Spinal cord (tissue), 10 donors: Measurements from ENCODE around the gene SDC4. TPM values are rescaled to one million over a fixed set of nuclear protein-coding genes. Genes with fewer than 3 reads are reported as not detected.

Experiments
- DNase-seq, 6 donors: peaks; one replicate each; pipeline versions ENCODE4 v3.0.0 to v3.0.0-alpha.2; 2013 to 2015; ENCODE audit warnings: low spot score in 6 of 6, low read depth in 4 of 6
- H3K27ac ChIP-seq: one replicate; pipeline ENCODE4 v1.5.1; 2013; ENCODE audit warnings: low read depth, low read length, control low read depth
- H3K27me3 ChIP-seq: one replicate; pipeline ENCODE4 v1.6.1; 2013; ENCODE audit warnings: low read length; ENCODE audit not compliant: control insufficient read depth, insufficient read depth
- H3K36me3 ChIP-seq: one replicate; pipeline ENCODE4 v1.6.1; 2013; ENCODE audit warnings: low read length; ENCODE audit not compliant: control insufficient read depth, insufficient read depth
- H3K4me1 ChIP-seq: one replicate; pipeline ENCODE4 v1.6.1; 2013; ENCODE audit warnings: low read length; ENCODE audit not compliant: control insufficient read depth, insufficient read depth
- H3K4me3 ChIP-seq: one replicate; pipeline ENCODE4 v1.5.1; 2013; ENCODE audit warnings: low read depth, low read length, control low read depth
- H3K9me3 ChIP-seq: one replicate; pipeline ENCODE4 v1.6.1; 2013; ENCODE audit warnings: low read length; ENCODE audit not compliant: control insufficient read depth, insufficient read depth
- WGBS: methylation state at CpG from one replicate; pipeline ENCODE4 v1.1.5; 2013; ENCODE audit warnings: missing lambda C conversion rate; ENCODE audit not compliant: insufficient coverage; 5-methylcytosine and 5-hydroxymethylcytosine counted together
- long read RNA-seq, 4 donors: transcript quantifications; one replicate each; lab custom pipeline, GENCODE V29; 2026
- polyA plus RNA-seq, 2 donors: library from polyadenylated mRNA; unstranded; fragments of 120-200 nt; gene quantifications; one replicate each; pipeline ENCODE4 v1.2.1, GENCODE V29; 2013; ENCODE audit not compliant: insufficient read length in 2 of 2
- total RNA-seq, 2 donors: library from RNA; depleted of rRNA in 1 of 2; stranded (reverse); fragments of 120-200 nt in 1 of 2; fragments of >200 nt in 1 of 2; gene quantifications; one replicate each; pipeline versions ENCODE4 v1.2.3 to v1.2.4, GENCODE V29; 2013 to 2014
- donor health status: healthy.

Gene SDC4
- 10 to 100 TPM; 12.8 to 25.5 TPM for total RNA-seq
- 10 to 100 TPM in 1 of 2 donors, 1 to 10 TPM in 1; 5.6 to 10.6 TPM for polyA plus RNA-seq
- long read RNA-seq, donor 1, partial matches to known transcripts, result 0 of 2 reads
- long read RNA-seq, donor 1, other reads (novel, unspliced or antisense), result 0 of 2 reads
- long read RNA-seq, donor 2, result 0 reads
- long read RNA-seq, donor 3, partial matches to known transcripts, result 0 of 1 reads
- long read RNA-seq, donor 3, other reads (novel, unspliced or antisense), result 0 of 1 reads
- long read RNA-seq, donor 4, transcript SDC4-201 (5 exons, 2,613 nt), result major isoform, 50 of 63 reads
- long read RNA-seq, donor 4, partial matches to known transcripts, result 13 of 63 reads
- long read RNA-seq, donor 4, other reads (novel, unspliced or antisense), result 0 of 63 reads

GRCh38 chr20:45347936-45348778 is at the start of gene SDC4:
TSS of gene SDC4 (minus strand) at chr20:45348424. CDS start at chr20:45348384, 40 bp downstream.
- Histone ChIP-seq H3K4me3 (peak within 1 kb of the TSS; percentile 62), H3K4me1 (peaks cover 17% of the 10 kb centered on the region), H3K36me3 (no peaks in the 10 kb centered on the region), H3K9me3 (no peaks in the 10 kb centered on the region), H3K27me3 (peaks cover 15% of the 10 kb centered on the region), H3K27ac (peak within 1 kb of the TSS; percentile 33)
- DNase-seq, result peak in 1 of 6 donors; percentile 53
- WGBS, result 2% methylated on average over 60 of the region's 77 CpGs

GRCh38 chr20:45395114-45395415 is 46.8 kb upstream of the SDC4 start:
- Histone ChIP-seq H3K27me3 (no peaks in the 10 kb centered on the region), H3K9me3 (peaks cover 3% of the 10 kb centered on the region), H3K27ac (no peak overlapping the region), H3K4me1 (no peaks in the 10 kb centered on the region), H3K4me3 (no peak overlapping the region), H3K36me3 (peaks cover 8% of the 10 kb centered on the region)
- WGBS, result 77% methylated on average over 6 of the region's 7 CpGs
- no peak for DNase-seq

- H3K9me3 ChIP-seq, result no peaks in the 10 kb centered on the region
- H3K4me1 ChIP-seq, result no peaks in the 10 kb centered on the region
- H3K4me3 ChIP-seq, result no peak overlapping the region
- WGBS, result 80% methylated on average over 18 of the region's 21 CpGs
- H3K27me3 ChIP-seq, result no peaks in the 10 kb centered on the region
- no peak for DNase-seq
- H3K36me3 ChIP-seq, result peaks cover 8% of the 10 kb centered on the region
- H3K27ac ChIP-seq, result no peak overlapping the region
Measured at GRCh38 chr20:45394221-45395113, 46.2 kb upstream of the SDC4 start.

- H3K27me3 ChIP-seq, result no peaks in the 10 kb centered on the region
- WGBS, result no CpG with 5 or more reads among the region's 3 CpGs
- H3K4me3 ChIP-seq, result no peak overlapping the region
- DNase-seq, result peak in 1 of 6 donors; percentile 10
- no peaks in the 10 kb centered on the region for H3K4me1 ChIP-seq
- no peak overlapping the region for H3K27ac ChIP-seq
- no peaks in the 10 kb centered on the region for H3K9me3 ChIP-seq
- H3K36me3 ChIP-seq, result peaks cover 8% of the 10 kb centered on the region
Measured at GRCh38 chr20:45392733-45393132, 44.5 kb upstream of the SDC4 start.

- peaks cover 8% of the 10 kb centered on the region for H3K36me3 ChIP-seq
- no CpG with 5 or more reads among the region's 2 CpGs for WGBS
- H3K27me3 ChIP-seq, result no peaks in the 10 kb centered on the region
- no peak overlapping the region for H3K4me3 ChIP-seq
- no peak overlapping the region for H3K27ac ChIP-seq
- no peaks in the 10 kb centered on the region for H3K4me1 ChIP-seq
- DNase-seq, result no peak
- no peaks in the 10 kb centered on the region for H3K9me3 ChIP-seq
Measured at GRCh38 chr20:45391559-45391958, 43.3 kb upstream of the SDC4 start.

- Histone ChIP-seq H3K27me3 (no peaks in the 10 kb centered on the region), H3K4me3 (no peak overlapping the region), H3K27ac (no peak overlapping the region), H3K9me3 (no peaks in the 10 kb centered on the region), H3K36me3 (peaks cover 8% of the 10 kb centered on the region), H3K4me1 (no peaks in the 10 kb centered on the region)
- no peak for DNase-seq
- WGBS, result no CpG with 5 or more reads among the region's 2 CpGs
Measured at GRCh38 chr20:45390931-45391330, 42.7 kb upstream of the SDC4 start.

- H3K9me3 ChIP-seq, result no peaks in the 10 kb centered on the region
- no peak for DNase-seq
- H3K27ac ChIP-seq, result no peak overlapping the region
- H3K36me3 ChIP-seq, result no peaks in the 10 kb centered on the region
- no peaks in the 10 kb centered on the region for H3K27me3 ChIP-seq
- WGBS, result no CpG with 5 or more reads among the region's 1 CpG
- H3K4me3 ChIP-seq, result no peak overlapping the region
- no peaks in the 10 kb centered on the region for H3K4me1 ChIP-seq
Measured at GRCh38 chr20:45387274-45387673, 39.0 kb upstream of the SDC4 start.

GRCh38 chr20:45378191-45378590 is 30.0 kb upstream of the SDC4 start, which contains the start of gene TP53TG5:
TSS of gene TP53TG5 (minus strand) at chr20:45378325. CDS start at chr20:45378236, 89 bp downstream.
- WGBS, result no CpG with 5 or more reads among the region's 1 CpG
- H3K4me1 ChIP-seq, result peaks cover 10% of the 10 kb centered on the region
- H3K27me3 ChIP-seq, result no peaks in the 10 kb centered on the region
- no peaks in the 10 kb centered on the region for H3K9me3 ChIP-seq
- no peak within 1 kb of the TSS for H3K27ac ChIP-seq
- peaks cover 10% of the 10 kb centered on the region for H3K36me3 ChIP-seq
- no peak for DNase-seq
- no peak within 1 kb of the TSS for H3K4me3 ChIP-seq

- Histone ChIP-seq H3K4me1 (peaks cover 19% of the 10 kb centered on the region), H3K9me3 (no peaks in the 10 kb centered on the region), H3K27me3 (no peaks in the 10 kb centered on the region), H3K27ac (no peak overlapping the region), H3K4me3 (no peak overlapping the region), H3K36me3 (peaks cover 11% of the 10 kb centered on the region)
- no peak for DNase-seq
- 63% methylated on average over 11 of the region's 11 CpGs for WGBS
Measured at GRCh38 chr20:45377269-45377668, 29.0 kb upstream of the SDC4 start.
